ENCODE data around the gene SARDH. TPM values are rescaled to one million over a fixed set of nuclear protein-coding genes. Genes with fewer than 3 reads are reported as not detected.
"Not testable (repeated sequence)": the region's sequence is repeated elsewhere in the genome, so short reads cannot be mapped to it uniquely, and the experiment has no call there.

SARDH gene
- total and polyA plus RNA-seq, 3 experiments from 2014 or later, result 1.3 to 2.0 (median 1.8) TPM

GRCh38 chr9:133679466-133680061, 58.6 kb downstream of the SARDH start:
- H3K36me3 Mint-ChIP-seq, result no peaks in the 10 kb centered on the region
- DNase-seq, result peak in 1 of 5 donors; percentile 39
- H3K27me3 Mint-ChIP-seq, result peaks cover 0 to 1% of the 10 kb centered on the region in 2 donors
- peak overlapping the region in 5 of 8 donors; percentile 21 to 100 (median 90) for H3K27ac Mint-ChIP-seq
- Histone ChIP-seq H3K4me1 (ENCODE audit: insufficient read depth, low read length) (peaks cover 59% of the 10 kb centered on the region), H3K36me3 (ENCODE audit: insufficient read depth, low read length) (no peaks in the 10 kb centered on the region), H3K9me3 (ENCODE audit: low read length) (no peaks in the 10 kb centered on the region), H3K27ac (ENCODE audit: low read depth, low read length) (no peak overlapping the region), H3K4me3 (ENCODE audit: low read length) (no peak overlapping the region), H3K27me3 (ENCODE audit: insufficient read depth, low read length, poor library complexity, severe bottlenecking) (no peaks in the 10 kb centered on the region)
- ChIA-PET POLR2A (no interaction called here), CTCF (interaction anchor here (1.0 kb wide), 1 partner anchor 36 kb away, joined by 3 read pairs; no protein-coding TSS in a partner anchor)
- no peaks in the 10 kb centered on the region for H3K9me3 Mint-ChIP-seq
- no peak overlapping the region for H3K4me3 Mint-ChIP-seq
- H3K4me1 Mint-ChIP-seq, result peaks cover 46 to 71% (median 47%) of the 10 kb centered on the region in 3 donors

GRCh38 chr9:133679056-133679455, 59.1 kb downstream of the SARDH start:
- no peaks in the 10 kb centered on the region for H3K36me3 Mint-ChIP-seq
- Histone ChIP-seq H3K27me3 (ENCODE audit: insufficient read depth, low read length, poor library complexity, severe bottlenecking) (no peaks in the 10 kb centered on the region), H3K9me3 (ENCODE audit: low read length) (no peaks in the 10 kb centered on the region), H3K27ac (ENCODE audit: low read depth, low read length) (no peak overlapping the region), H3K4me3 (ENCODE audit: low read length) (no peak overlapping the region), H3K4me1 (ENCODE audit: insufficient read depth, low read length) (peaks cover 54% of the 10 kb centered on the region), H3K36me3 (ENCODE audit: insufficient read depth, low read length) (no peaks in the 10 kb centered on the region)
- H3K27me3 Mint-ChIP-seq, result no peaks in the 10 kb centered on the region
- peak in 1 of 5 donors; percentile 29 for DNase-seq
- ChIA-PET CTCF (interaction anchor here (1.0 kb wide), 1 partner anchor 36 kb away, joined by 3 read pairs; no protein-coding TSS in a partner anchor), POLR2A (no interaction called here)
- H3K27ac Mint-ChIP-seq, result peak overlapping the region; percentile 72 to 100 (median 94)
- no peak overlapping the region for H3K4me3 Mint-ChIP-seq
- H3K9me3 Mint-ChIP-seq, result no peaks in the 10 kb centered on the region
- H3K4me1 Mint-ChIP-seq, result peaks cover 43 to 69% (median 43%) of the 10 kb centered on the region in 3 donors

GRCh38 chr9:133677126-133678010, 60.8 kb downstream of the SARDH start:
- H3K27me3 Mint-ChIP-seq, result no peaks in the 10 kb centered on the region
- peaks cover 35 to 53% (median 35%) of the 10 kb centered on the region in 3 donors for H3K4me1 Mint-ChIP-seq
- no peaks in the 10 kb centered on the region for H3K9me3 Mint-ChIP-seq
- POLR2A ChIA-PET, result interaction anchor here (0.7 to 1.0 kb wide), 2 partner anchors 11 to 25 kb away, joined by 3 read pairs; no protein-coding TSS in a partner anchor
- Histone ChIP-seq H3K36me3 (ENCODE audit: insufficient read depth, low read length) (no peaks in the 10 kb centered on the region), H3K4me1 (ENCODE audit: insufficient read depth, low read length) (peaks cover 37% of the 10 kb centered on the region), H3K9me3 (ENCODE audit: low read length) (no peaks in the 10 kb centered on the region), H3K27ac (ENCODE audit: low read depth, low read length) (peak overlapping the region; percentile 84), H3K4me3 (ENCODE audit: low read length) (peak overlapping the region; percentile 11), H3K27me3 (ENCODE audit: insufficient read depth, low read length, poor library complexity, severe bottlenecking) (no peaks in the 10 kb centered on the region)
- DNase-seq, result peak; percentile 39 to 88 (median 79)
- H3K4me3 Mint-ChIP-seq, result peak overlapping the region; percentile 1 to 81 (median 19)
- CTCF ChIA-PET, result interaction anchor here (0.9 to 1.1 kb wide), 4 partner anchors 13 to 25 kb away, joined by 3 to 4 read pairs (median 4); no protein-coding TSS in a partner anchor
- H3K36me3 Mint-ChIP-seq, result no peaks in the 10 kb centered on the region
- peak overlapping the region; percentile 87 to 100 (median 98) for H3K27ac Mint-ChIP-seq

GRCh38 chr9:133676450-133676849, 61.7 kb downstream of the SARDH start:
- H3K27ac ChIP-seq (ENCODE audit: low read depth, low read length), result peak overlapping the region; percentile 84
- no peaks in the 10 kb centered on the region for H3K36me3 ChIP-seq (ENCODE audit: insufficient read depth, low read length)
- CTCF ChIA-PET, result interaction anchor here (0.9 to 1.1 kb wide), 3 partner anchors 14 to 24 kb away, joined by 3 to 4 read pairs (median 3); no protein-coding TSS in a partner anchor
- Mint-ChIP-seq H3K9me3 (no peaks in the 10 kb centered on the region), H3K27ac (peak overlapping the region; percentile 90 to 100 (median 98)), H3K4me1 (peaks cover 29 to 45% (median 35%) of the 10 kb centered on the region in 3 donors), H3K27me3 (no peaks in the 10 kb centered on the region), H3K4me3 (no peak overlapping the region), H3K36me3 (no peaks in the 10 kb centered on the region)
- DNase-seq, result peak in 1 of 5 donors; percentile 42
- H3K9me3 ChIP-seq (ENCODE audit: low read length), result no peaks in the 10 kb centered on the region
- H3K4me3 ChIP-seq (ENCODE audit: low read length), result peak overlapping the region; percentile 9
- no peaks in the 10 kb centered on the region for H3K27me3 ChIP-seq (ENCODE audit: insufficient read depth, low read length, poor library complexity, severe bottlenecking)
- POLR2A ChIA-PET, result interaction anchor here (1.0 kb wide), 1 partner anchor 26 kb away, joined by 3 read pairs; no protein-coding TSS in a partner anchor
- peaks cover 30% of the 10 kb centered on the region for H3K4me1 ChIP-seq (ENCODE audit: insufficient read depth, low read length)

GRCh38 chr9:133675796-133676195, 62.4 kb downstream of the SARDH start:
- H3K9me3 Mint-ChIP-seq; H3K27ac ChIP-seq (ENCODE audit: low read depth, low read length); H3K4me3 ChIP-seq (ENCODE audit: low read length); H3K36me3 ChIP-seq (ENCODE audit: insufficient read depth, low read length); H3K27me3 ChIP-seq (ENCODE audit: insufficient read depth, low read length, poor library complexity, severe bottlenecking); H3K36me3 Mint-ChIP-seq; POLR2A ChIA-PET; H3K27me3 Mint-ChIP-seq; DNase-seq; H3K9me3 ChIP-seq (ENCODE audit: low read length): not testable (repeated sequence)
- Mint-ChIP-seq H3K4me3 (peak overlapping the region in 1 of 7 donors; percentile 51), H3K27ac (peak overlapping the region; percentile 66 to 100 (median 96)), H3K4me1 (peaks cover 29 to 45% (median 35%) of the 10 kb centered on the region in 3 donors)
- H3K4me1 ChIP-seq (ENCODE audit: insufficient read depth, low read length), result peaks cover 30% of the 10 kb centered on the region
- CTCF ChIA-PET, result interaction anchor here (1.1 to 2.8 kb wide), 2 partner anchors 8 to 25 kb away, joined by 3 to 6 read pairs; no protein-coding TSS in a partner anchor

GRCh38 chr9:133674091-133674490, 64.1 kb downstream of the SARDH start:
- Mint-ChIP-seq H3K27ac (peak overlapping the region in 2 of 8 donors; percentile 68 to 90), H3K4me1 (peaks cover 29 to 45% (median 35%) of the 10 kb centered on the region in 3 donors), H3K4me3 (no peak overlapping the region), H3K27me3 (no peaks in the 10 kb centered on the region), H3K9me3 (no peaks in the 10 kb centered on the region), H3K36me3 (no peaks in the 10 kb centered on the region)
- CTCF ChIA-PET, result interaction anchor here (2.8 kb wide), 1 partner anchor 9 kb away, joined by 6 read pairs; no protein-coding TSS in a partner anchor
- Histone ChIP-seq H3K36me3 (ENCODE audit: insufficient read depth, low read length) (no peaks in the 10 kb centered on the region), H3K4me1 (ENCODE audit: insufficient read depth, low read length) (peaks cover 30% of the 10 kb centered on the region), H3K27ac (ENCODE audit: low read depth, low read length) (no peak overlapping the region), H3K4me3 (ENCODE audit: low read length) (no peak overlapping the region), H3K27me3 (ENCODE audit: insufficient read depth, low read length, poor library complexity, severe bottlenecking) (no peaks in the 10 kb centered on the region), H3K9me3 (ENCODE audit: low read length) (no peaks in the 10 kb centered on the region)
- POLR2A ChIA-PET, result no interaction called here
- peak in 1 of 5 donors; percentile 43 for DNase-seq

GRCh38 chr9:133673258-133673655, 64.9 kb downstream of the SARDH start:
- no peaks in the 10 kb centered on the region for H3K9me3 Mint-ChIP-seq
- H3K27ac Mint-ChIP-seq, result peak overlapping the region in 2 of 8 donors; percentile 8 to 43
- Histone ChIP-seq H3K27ac (ENCODE audit: low read depth, low read length) (no peak overlapping the region), H3K9me3 (ENCODE audit: low read length) (no peaks in the 10 kb centered on the region), H3K36me3 (ENCODE audit: insufficient read depth, low read length) (no peaks in the 10 kb centered on the region), H3K27me3 (ENCODE audit: insufficient read depth, low read length, poor library complexity, severe bottlenecking) (no peaks in the 10 kb centered on the region), H3K4me3 (ENCODE audit: low read length) (no peak overlapping the region), H3K4me1 (ENCODE audit: insufficient read depth, low read length) (peaks cover 30% of the 10 kb centered on the region)
- H3K4me1 Mint-ChIP-seq, result peaks cover 21 to 36% (median 27%) of the 10 kb centered on the region in 3 donors
- POLR2A ChIA-PET, result no interaction called here
- peak in 1 of 5 donors; percentile 15 for DNase-seq
- no peaks in the 10 kb centered on the region for H3K36me3 Mint-ChIP-seq
- H3K4me3 Mint-ChIP-seq, result no peak overlapping the region
- CTCF ChIA-PET, result interaction anchor here (2.8 kb wide), 1 partner anchor 10 kb away, joined by 6 read pairs; no protein-coding TSS in a partner anchor
- H3K27me3 Mint-ChIP-seq, result no peaks in the 10 kb centered on the region
